OCI-LY3 (cell line): Measurements from ENCODE around the gene SNCG.

Experiments used
- CTCF ChIP-seq: fragments of 200-600, 300-600 bp; sonication (generic); IDR thresholded peaks from 2 replicates; pipeline ENCODE4 v1.5.1; 2014; ENCODE audit warnings: antibody characterized with exemption, low read length, low read depth
- EZH2phosphoT487 ChIP-seq: fragments of 200-600 bp; shearing (Covaris generic); IDR thresholded peaks from 2 replicates; pipeline ENCODE4 v1.6.1; 2018; ENCODE audit warnings: antibody characterized with exemption, mixed run types, low read depth

DNA sequence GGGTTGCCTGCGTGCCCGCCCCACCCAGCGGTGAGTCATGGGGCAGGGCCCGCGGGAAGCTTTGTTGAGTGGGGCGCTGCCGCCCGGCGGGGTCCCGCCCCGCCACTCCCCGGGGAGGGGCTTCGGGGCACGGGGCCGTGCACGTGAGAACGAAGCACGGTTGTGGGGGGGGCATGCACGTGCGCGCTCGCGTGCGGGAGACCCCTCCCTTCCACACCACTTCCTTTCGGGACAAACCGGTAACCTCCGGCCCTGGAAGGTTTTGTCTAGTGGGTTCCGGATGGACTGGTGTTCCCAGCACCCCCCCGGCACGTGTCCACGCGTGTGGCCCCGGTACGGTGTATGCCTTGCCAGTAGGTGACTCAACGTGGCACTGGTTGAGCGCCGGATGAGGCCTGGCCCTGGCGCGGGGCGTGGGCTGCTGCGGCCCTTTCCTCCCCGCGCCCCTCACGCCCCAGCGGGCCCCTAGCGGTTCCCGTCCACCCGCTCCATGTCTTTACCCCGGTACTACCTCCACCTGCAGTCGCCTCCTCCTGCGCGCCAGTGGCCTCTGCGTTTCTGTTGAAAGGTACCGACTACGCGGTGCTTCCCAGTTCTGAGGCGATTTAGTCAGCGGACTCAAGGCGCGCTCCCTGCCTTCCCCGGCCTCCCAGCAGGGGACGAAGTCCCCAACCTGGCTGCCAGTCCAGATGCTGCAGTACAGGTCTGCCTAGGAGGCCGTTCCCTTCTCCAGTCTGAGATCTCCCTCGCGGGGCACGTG, 13.0 kb downstream of the SNCG start:
- TF ChIP-seq CTCF, result 0 out of 2 replicates have a peak, but pooled peaks have one; percentile 4
- TF ChIP-seq EZH2phosphoT487, result no peak
